RPMI7951 (cell line): ENCODE data around the gene PRKAG1. TPM values are rescaled to one million over a fixed set of nuclear protein-coding genes. Genes with fewer than 3 reads are reported as not detected.
A peak's percentile ranks its signal among the peaks of the same experiment; 100 is the strongest.

Source experiments
- DNase-seq: peaks from one replicate; pipeline ENCODE4 v3.0.0-alpha.2; 2012; ENCODE audit warnings: low read depth
- total RNA-seq: library from RNA; depleted of rRNA; stranded (reverse); fragments of >200 nt; shearing (Covaris generic); gene quantifications from 2 replicates; pipeline ENCODE4 v1.2.3, GENCODE V29; 2014

PRKAG1 gene
- total RNA-seq, 1 experiment from 2014 or later: 89.6 TPM

DNA sequence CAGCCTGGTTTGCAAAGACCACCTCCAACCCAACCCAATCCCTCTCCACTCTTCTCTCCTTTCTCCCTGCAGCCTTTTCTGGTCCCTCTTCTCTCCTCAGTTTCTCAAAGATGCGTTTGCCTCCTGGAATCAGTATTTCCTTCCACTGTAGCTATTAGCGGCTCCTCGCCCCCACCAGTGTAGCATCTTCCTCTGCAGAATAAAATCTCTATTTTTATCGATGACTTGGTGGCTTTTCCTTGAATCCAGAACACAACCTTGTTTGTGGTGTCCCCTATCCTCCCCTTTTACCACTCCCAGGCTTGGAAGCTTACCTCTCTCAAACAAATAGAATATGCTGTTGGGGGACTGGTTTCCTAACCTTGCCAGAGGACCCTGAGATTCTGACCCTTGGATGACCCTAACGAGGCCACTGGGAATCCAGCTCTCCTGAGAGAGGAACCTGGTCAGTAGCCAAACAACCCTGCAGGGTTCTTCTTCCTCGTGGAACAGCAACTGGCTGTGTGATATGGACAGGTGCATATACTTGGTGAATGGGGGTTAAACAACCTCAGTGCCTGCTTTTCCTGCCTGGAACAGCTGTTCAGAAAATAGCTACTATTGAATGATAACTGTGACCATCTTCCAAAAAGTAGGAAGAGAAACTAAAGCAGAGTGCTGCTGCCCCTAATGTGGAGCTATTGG lies 36.0 kb downstream of the PRKAG1 start:
- DNase-seq: no peak

DNA sequence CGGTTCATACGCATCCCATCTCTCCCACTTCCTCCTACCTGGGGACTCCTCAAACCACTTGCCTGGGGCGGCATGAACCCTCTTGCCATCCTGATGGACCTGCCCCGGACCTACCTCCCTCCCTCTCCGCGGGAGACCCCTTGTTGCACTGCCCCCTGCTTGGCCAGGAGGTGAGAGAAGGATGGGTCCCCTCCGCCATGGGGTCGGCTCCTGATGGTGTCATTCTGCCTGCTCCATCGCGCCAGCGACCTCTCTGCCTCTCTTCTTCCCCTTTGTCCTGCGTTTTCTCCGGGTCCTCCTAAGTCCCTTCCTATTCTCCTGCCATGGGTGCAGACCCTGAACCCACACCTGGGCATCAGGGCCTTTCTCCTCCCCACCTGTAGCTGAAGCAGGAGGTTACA lies 36.8 kb downstream of the PRKAG1 start:
- DNase-seq: no peak

DNA sequence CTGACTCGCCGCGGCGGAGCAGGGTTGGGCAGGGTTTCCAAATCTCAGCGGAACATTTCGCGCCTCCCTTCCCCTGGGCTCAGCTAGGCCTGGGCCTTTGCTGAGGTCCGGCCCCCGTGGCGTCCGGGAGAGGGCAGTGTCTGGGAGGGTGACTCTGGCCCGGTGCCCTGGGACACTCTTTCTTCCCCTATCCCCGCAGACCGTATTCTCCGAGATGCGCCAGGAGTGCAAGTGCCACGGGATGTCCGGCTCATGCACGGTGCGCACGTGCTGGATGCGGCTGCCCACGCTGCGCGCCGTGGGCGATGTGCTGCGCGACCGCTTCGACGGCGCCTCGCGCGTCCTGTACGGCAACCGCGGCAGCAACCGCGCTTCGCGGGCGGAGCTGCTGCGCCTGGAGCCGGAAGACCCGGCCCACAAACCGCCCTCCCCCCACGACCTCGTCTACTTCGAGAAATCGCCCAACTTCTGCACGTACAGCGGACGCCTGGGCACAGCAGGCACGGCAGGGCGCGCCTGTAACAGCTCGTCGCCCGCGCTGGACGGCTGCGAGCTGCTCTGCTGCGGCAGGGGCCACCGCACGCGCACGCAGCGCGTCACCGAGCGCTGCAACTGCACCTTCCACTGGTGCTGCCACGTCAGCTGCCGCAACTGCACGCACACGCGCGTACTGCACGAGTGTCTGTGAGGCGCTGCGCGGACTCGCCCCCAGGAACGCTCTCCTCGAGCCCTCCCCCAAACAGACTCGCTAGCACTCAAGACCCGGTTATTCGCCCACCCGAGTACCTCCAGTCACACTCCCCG lies 37.4 kb downstream of the PRKAG1 start:
- no peak for DNase-seq

DNA sequence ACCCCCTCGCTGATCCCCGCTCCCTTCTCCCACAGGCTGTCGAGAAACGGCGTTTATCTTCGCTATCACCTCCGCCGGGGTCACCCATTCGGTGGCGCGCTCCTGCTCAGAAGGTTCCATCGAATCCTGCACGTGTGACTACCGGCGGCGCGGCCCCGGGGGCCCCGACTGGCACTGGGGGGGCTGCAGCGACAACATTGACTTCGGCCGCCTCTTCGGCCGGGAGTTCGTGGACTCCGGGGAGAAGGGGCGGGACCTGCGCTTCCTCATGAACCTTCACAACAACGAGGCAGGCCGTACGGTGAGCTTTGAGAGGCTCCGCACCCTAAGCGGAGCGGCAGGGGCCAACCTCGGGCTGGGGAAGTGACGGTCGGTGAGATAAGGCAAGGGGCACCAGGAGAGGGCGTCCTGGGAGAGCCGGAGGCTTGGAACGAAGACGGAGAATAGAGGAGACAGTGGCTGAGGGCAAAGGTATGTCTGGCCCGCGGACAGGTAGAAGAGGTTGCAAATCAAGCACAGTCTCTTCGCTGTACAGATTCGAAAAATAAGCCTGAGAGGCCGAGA lies 38.1 kb downstream of the PRKAG1 start:
- no peak for DNase-seq

DNA sequence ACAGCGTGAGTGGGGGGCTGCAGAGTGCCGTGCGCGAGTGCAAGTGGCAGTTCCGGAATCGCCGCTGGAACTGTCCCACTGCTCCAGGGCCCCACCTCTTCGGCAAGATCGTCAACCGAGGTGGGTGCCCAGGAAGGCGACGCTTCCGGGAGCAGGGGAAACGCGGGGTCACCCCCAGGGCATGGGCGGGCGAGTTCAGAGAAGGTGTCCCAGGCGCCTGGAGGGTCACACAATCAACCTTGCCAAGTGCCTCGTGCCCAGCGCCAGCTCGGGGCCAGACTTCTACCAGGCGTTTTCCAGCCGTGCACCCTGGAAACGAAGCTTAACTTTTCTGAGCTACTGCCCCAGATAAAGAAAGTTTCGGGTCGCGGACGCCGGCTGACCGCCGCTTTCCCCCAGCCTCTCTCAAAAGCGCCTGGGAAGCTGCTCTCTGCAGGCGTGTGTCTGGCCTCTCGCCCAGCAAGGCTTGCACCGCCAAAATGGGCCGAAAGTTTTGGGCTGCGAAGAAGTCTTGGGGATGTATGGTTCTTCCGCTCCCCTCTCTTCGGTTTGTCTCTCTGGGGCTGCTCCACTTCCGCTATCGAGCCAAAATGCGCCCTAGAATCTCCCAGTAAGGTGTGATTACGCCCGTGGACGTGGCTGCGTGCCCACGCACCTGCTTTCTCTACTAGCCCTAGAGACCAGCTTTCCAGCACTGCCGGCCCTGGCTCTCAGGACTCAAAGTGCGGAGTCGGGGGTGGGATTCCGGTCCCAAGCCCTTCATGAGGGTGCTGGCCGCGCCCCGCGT lies 38.8 kb downstream of the PRKAG1 start:
- no peak for DNase-seq

DNA sequence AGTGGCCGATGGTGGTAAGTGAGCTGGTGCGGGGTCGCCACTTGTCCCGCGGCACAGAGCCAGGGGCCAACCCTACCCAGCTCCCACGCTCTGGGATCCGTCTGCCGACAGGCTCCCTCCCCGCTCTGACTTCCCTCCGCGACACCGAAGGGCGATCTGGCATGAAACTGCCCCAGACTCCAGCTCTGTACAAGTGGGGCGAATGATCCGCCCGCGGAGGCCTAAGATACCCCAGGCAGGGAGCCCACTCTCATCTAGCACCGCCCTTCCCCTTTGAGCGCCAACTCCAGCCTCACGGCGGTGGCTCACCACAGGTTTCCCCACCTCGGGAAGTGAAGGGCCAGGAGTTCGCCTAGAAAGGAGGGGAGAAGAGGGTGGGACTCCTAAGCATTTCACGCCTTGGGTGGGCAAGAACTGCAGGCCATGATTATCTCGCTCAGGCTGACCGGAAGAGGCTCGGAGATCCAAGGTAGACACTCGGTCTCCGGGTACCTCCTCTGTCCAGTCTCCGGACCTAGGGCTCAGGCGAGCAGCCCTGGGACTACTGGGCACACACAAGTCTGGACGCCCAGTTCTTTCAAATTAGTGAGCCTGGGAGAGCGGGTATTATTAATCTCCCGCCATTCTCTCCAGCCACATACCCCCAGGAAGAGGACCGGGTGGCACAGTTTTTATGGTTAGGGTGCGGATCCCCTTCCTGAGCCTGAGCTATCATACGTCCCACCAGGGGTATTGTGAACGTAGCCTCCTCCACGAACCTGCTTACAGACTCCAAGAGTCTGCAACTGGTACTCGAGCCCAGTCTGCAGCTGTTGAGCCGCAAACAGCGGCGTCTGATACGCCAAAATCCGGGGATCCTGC lies 39.6 kb downstream of the PRKAG1 start:
- no peak for DNase-seq

DNA sequence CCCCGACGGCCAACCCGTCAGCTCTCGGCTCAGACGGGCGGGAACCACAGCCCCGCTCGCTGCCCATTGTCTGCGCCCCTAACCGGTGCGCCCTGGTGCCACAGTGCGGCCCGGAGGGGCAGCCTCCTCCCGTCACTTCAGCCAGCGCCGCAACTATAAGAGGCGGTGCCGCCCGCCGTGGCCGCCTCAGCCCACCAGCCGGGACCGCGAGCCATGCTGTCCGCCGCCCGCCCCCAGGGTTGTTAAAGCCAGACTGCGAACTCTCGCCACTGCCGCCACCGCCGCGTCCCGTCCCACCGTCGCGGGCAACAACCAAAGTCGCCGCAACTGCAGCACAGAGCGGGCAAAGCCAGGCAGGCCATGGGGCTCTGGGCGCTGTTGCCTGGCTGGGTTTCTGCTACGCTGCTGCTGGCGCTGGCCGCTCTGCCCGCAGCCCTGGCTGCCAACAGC lies 40.3 kb downstream of the PRKAG1 start, which contains the start of gene WNT1:
Gene WNT1 (plus strand): TSS at position 32 of the 450 bp plus-strand sequence. CDS start 329 bp downstream, at position 361.
- no peak for DNase-seq

DNA sequence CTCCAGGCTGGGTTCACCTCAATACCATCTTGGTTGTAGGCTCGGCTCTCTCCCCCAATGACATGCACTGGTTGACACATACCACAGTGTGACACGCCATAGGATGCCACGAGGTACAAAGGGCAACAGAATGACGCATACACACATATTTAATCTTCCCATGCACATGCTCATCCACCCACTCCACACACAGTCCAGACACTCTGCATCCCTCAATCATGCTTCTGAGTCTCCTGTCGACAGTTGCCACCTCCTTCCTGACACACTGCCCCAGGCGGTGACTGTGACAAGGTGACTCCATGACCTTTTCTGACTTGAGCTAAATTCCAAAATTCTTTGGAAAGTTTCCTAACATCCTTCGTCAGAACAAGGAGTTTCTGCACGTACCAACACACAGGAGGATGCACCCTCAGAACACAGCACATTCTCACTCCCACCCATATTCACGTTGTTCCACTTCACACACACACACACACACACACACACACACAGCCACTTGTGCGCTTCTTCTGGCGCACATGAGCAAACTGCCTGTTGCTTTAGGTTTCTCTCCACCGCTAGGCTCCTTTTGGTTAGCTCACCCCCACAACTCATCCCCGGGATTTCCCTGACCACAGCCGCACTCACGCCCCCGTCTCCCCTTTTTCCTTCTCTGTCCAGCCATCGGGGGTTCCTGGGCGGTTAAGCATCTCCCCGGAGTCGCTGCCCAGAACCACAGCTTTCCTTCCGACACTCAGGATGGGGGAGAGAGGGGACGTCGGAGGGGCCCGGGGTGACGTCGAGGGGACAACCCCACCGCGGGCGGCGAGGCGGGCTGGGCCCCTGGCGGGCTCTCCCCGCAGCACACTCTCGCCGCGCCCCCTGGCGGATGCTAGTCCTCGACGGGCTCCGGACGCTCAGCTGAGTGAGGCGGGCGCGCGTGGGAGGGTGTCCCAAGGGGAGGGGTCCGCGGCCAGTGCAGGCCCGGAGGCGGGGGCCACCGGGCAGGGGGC lies 41.0 kb downstream of the PRKAG1 start:
- DNase-seq: peak; percentile 61

DNA sequence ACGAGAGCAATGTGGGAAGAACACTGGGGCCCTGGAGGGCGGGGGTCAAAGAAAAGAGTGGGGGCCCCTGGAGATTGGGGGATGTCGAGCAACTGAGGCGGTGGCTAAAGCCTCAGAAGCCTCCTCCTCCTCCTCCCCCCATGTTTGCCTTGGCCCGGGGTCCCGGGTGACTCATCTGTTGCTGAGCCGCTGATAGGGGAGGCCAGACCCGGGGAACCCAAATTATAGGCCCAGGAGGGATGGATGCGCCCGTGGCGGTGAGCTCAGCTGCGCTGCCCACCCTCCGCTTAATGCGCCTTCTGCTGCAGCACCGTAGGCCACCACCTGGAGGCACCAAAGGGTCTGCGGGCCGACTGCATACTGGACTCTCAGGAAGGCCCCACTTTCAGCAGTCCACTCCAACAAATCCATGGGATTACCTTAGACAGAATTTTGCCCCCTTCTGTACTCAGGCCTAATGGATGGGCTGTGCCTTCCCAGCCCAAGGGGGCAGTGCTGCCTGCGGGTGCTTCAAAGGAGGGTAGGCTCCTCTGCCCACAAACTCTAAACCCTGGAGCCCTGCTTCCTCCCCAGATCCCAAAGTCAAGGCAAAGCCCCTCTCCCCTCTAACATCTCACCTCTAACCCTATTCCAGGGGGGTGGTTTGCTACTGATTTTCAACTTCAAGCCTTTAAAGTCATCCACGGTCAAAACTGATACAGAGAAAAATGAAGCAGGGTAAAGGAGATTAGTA lies 44.5 kb downstream of the PRKAG1 start:
- no peak for DNase-seq

DNA sequence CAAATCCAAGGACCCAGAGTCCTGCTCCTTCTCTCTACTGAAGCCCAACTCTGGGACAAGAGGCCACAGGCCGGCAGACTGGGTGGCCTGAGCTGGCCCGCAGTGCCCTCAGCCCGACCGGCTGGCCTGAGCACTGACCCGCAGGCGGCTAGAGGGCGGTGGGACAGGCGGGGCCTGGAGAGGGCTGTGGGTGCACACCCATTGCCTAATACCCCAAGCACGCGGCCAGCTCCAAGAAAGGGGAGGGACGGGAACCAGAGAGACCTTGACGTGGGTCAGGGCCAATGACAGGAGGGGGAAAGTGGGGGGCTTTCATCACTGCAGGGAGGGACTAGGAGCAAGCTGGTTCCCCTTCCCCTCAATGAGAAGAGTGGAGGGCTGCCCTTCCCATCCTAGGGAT lies 45.0 kb downstream of the PRKAG1 start:
- no peak for DNase-seq

DNA sequence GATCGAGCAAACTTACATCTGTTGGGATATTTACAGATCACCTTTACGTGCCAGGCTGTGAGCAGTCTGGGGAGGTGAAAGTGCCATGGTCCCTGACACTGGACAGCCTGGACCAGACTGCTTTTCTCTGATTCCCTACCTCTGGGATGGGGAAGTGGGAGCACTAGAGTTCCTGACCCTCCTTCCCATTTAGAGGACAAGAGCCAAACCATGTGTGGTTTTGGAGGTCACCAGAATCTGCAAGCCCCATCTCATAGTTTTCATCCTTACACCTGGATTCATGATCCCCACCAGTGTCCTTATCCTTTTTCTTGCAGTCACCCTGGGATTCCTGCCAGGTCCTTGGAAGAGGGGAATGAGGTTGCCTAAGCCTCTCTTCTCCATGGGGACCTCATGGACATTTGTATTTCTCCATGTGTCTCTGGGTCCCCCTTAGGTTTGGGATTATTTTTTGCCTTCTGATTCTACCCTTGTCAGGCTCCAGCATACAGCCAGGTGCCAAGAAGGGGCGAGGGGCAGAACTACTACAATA lies 45.6 kb downstream of the PRKAG1 start:
- DNase-seq: no peak

DNA sequence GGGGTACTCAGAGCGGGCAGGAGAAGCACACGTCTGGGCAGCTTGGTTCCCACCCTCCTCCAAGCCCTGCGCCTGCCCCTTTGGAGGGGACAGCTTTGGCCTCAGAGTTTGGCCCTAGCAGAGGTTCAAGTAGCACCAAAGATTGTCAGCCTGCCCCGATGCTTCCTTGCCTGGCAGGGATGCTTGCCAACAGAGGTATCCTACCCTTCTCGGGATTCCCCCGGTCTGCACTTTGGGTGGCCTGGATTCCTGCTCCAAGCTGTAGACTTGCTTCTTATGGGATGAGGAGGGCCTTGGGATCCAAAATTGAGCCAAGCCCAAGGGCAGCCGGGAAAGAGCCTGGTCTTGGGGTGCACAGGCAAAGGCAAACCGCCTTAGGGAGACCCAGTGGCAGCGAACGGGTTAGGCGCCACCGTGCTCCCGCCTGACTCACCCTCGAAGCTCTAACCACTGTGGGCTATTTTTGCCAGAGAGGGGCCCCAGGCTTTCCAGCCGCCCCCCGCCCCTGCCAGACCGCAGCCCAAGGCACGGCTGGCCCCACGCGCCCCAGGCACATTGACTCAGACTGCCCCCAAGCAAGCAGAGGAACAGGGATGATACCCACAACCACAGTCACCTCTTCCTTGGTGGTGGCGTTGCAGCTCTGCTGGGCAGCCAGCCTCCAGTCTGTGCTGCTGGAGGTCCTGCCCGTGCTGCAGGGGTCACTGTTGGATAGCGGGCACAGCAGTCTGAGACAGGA lies 46.2 kb downstream of the PRKAG1 start:
- peak; percentile 79 for DNase-seq

DNA sequence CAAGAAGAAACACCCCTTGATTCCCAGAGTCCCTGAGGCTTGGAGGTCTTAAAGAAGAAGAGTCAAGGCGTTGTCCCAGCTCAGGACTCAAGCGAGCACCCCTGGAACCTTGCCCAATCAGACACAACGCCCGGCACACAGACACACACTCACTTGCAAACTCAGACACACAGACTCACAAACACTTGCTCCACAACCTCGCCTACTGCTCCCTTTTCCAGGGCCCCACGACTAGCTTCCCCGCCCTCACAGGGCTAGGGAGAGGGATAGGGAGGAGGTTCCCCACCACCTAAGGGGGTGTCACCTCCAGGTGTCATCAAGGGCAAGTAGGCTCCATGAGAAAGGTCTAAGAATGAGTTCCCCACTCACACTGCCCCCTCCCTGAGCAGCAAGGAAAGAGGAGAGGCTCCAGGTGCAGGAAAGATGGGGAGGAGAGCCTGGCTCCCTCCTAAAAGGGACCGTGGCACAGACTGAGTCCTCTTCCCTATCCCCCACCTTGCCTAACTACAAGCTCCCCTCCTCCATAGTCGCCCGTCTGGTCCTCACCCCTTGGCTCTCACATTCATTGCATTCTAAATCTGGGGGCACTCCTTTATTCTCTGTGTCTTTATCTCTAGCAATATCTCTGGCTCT lies 47.8 kb downstream of the PRKAG1 start:
- no peak for DNase-seq

DNA sequence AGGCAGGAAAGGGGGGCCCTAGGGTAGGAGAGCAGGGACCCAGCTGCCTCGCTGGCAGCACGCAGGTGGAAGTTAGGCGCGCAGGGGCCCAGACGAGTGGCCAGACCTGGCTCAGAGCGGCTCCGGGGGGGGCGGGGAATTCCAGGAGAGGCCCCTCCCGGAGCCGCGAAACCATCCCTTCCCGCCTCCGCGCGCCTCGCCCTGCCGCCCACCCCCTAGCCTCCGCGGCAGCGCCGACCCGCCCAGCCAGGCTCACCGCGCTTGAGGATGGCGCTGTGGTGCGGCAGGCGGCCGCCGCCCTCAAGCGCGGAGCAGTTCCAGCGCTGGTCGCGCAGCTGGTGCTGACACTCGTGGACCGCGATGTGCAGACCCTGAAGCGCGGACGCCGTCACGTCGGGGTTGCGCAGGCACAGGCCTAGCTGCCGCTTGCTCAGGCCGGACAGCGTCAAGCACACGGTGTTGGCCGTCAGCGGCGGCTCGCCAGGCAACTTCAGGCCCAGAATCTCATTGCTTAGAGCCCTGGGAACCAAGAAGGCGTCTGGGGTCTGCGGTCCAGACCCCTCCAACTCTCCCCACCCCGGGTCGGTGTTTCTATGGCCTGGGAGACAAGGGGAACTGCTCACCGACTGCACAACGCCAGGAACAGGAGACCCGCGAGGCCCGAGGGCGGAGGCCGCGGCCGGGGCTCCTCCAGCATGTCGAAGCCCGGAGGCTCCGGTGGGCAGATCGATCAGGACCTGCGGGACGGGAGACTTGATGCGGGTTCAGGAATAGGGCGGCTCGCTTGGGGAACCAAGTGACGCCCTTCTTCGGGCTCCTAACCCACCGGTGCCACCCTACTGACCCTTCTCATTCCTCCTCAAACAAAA lies 48.5 kb downstream of the PRKAG1 start:
- DNase-seq: no peak

DNA sequence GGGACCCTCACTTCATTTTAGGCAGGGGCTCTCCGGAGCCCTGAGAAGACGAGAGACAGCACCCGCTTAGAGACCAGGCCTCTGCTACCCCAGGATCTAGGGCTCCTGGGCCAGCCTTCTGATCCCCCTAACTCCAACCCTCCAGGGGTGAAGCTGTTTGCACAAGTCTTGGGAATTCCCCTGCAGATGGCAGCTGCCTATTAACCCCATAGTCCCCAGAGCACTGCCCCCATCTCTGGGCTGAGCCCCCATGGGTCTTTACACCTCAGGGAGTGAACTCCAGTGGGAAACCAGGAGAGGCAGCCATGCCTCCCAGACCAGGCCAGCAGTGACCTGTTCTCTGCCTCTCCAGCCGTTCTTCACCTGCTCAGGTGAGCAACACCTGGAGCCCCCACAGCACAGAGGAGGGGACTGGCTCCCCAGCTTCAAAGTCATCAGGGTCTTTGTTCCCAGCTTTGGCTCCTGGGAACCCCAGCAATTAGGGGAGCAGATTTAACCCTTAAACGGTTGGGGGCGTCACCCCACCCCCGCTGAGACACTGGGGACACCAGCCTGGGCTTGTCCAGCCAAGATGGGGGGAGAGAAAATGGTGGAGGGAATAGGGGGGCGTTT lies 49.3 kb downstream of the PRKAG1 start:
- DNase-seq: no peak

DNA sequence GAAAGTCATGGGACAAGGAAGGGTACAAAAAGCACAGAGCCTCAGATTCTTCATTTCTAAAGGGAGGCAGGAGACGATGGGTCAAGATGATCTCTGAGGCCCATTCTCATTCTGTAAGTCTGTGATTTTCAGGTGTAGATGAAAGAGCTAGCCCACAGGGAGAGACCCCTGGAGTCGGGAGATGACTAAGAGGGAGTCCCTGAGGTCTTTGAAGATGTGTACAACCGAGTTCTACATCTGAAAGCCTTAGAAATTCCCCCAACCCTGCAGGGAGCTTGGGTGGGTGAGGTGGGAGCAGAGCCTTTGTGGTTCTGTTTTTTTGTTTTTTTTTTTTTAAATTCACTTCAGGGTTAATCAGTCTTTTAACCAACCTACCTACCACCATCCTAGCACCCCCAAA lies 50.1 kb downstream of the PRKAG1 start:
- no peak for DNase-seq
